Measurements from ENCODE around the gene THSD7B. TPM values are rescaled to one million over a fixed set of nuclear protein-coding genes. Genes with fewer than 3 reads are reported as not detected.

THSD7B gene
- total and polyA plus RNA-seq, 2 of the 13 experiments (the other 11 are each of a cell fraction or from before 2014, with no cell fraction given): 0.02 TPM; not detected in 1

DNA sequence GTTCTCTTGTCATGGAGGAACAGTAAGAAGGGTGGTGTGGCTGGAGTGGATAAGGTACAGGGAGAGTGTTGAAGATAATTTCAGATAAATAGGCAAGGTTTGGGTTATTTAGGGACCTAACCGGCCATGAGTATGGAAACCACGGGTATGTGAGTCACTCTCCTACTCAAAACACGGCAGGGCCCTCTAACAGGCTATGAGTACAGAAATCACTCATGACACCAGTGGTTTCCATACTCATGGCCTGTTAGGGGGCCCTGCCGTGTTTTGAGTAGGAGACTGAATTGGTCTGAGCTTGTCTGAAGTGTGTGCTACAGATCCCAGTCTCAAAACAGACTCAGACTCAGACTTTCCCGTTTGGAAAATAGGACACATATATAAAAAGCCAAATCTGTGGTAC is 770.6 kb downstream of the THSD7B start:
- TF ChIP-seq ZFP62 (CRISPR knock-in tag; IDR thresholded peaks at IDR 0.05) (no peak), HDAC2 (CRISPR knock-in tag; IDR thresholded peaks at IDR 0.05) (no peak), NCOA5 (CRISPR knock-in tag; IDR thresholded peaks at IDR 0.05) (no peak), ZNF24 (IDR thresholded peaks at IDR 0.05) (no peak), ZKSCAN8 (CRISPR knock-in tag; IDR thresholded peaks at IDR 0.05; ENCODE audit: borderline replicate concordance) (no peak), ZNF350 (CRISPR knock-in tag; IDR thresholded peaks at IDR 0.05; ENCODE audit: borderline replicate concordance, low read depth) (no peak), RAD21 (CRISPR knock-in tag; IDR thresholded peaks at IDR 0.05) (no peak), ZNF556 (CRISPR knock-in tag; IDR thresholded peaks at IDR 0.05; ENCODE audit: borderline replicate concordance) (no peak), ZNF652 (CRISPR knock-in tag; IDR thresholded peaks at IDR 0.05; ENCODE audit: borderline replicate concordance, low read depth) (no peak), NFKB2 (CRISPR knock-in tag; IDR thresholded peaks at IDR 0.05; ENCODE audit: borderline replicate concordance) (no peak)
- TF ChIP-seq, protein P1, sequence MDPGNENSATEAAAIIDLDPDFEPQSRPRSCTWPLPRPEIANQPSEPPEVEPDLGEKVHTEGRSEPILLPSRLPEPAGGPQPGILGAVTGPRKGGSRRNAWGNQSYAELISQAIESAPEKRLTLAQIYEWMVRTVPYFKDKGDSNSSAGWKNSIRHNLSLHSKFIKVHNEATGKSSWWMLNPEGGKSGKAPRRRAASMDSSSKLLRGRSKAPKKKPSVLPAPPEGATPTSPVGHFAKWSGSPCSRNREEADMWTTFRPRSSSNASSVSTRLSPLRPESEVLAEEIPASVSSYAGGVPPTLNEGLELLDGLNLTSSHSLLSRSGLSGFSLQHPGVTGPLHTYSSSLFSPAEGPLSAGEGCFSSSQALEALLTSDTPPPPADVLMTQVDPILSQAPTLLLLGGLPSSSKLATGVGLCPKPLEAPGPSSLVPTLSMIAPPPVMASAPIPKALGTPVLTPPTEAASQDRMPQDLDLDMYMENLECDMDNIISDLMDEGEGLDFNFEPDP (CRISPR knock-in tag; conservative IDR thresholded peaks at IDR 0.05): no peak
- TF ChIP-seq, protein P2, sequence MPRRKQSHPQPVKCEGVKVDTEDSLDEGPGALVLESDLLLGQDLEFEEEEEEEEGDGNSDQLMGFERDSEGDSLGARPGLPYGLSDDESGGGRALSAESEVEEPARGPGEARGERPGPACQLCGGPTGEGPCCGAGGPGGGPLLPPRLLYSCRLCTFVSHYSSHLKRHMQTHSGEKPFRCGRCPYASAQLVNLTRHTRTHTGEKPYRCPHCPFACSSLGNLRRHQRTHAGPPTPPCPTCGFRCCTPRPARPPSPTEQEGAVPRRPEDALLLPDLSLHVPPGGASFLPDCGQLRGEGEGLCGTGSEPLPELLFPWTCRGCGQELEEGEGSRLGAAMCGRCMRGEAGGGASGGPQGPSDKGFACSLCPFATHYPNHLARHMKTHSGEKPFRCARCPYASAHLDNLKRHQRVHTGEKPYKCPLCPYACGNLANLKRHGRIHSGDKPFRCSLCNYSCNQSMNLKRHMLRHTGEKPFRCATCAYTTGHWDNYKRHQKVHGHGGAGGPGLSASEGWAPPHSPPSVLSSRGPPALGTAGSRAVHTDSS (CRISPR knock-in tag; conservative IDR thresholded peaks at IDR 0.05): no peak
- CTCF ChIA-PET (ENCODE audit: low intra/inter-chr PET ratio, low total read pairs): no interaction called here
- intact Hi-C loops (cut with micrococcal nuclease; ENCODE audit: unreplicated experiment) (no loop called here), in situ Hi-C loops (cut with HindIII; ENCODE audit: extremely low pct_ligation_motif_present, low pct_unique_long_range_greater_than_20kb) (no loop called here)
- no peak overlapping the region for H3K9ac ChIP-seq (ENCODE audit: insufficient read depth, low read depth, low read length)
- no peaks in the 10 kb centered on the region for H3K79me2 ChIP-seq (ENCODE audit: insufficient read depth, low read length)
- ATAC-seq (no peak), FAIRE-seq (no peak), DNase-seq (ENCODE audit: low spot score) (no peak)
- BruUV-seq (replicated peaks): no TSS peak
- no peaks in the 10 kb centered on the region for H3K27me3 ChIP-seq (ENCODE audit: control insufficient read depth in 1 of 2, insufficient read depth in 2 of 2, low read length in 2 of 2)
- 8% methylated on average over 5 of the region's 5 CpGs for WGBS (ENCODE audit: low lambda C conversion rate)
- no peaks in the 10 kb centered on the region for H3K36me3 ChIP-seq (replicated peaks in 1 of 2; ENCODE audit: control insufficient read depth in 1 of 2, insufficient read depth in 2 of 2, low read length in 2 of 2)
- no peaks in the 10 kb centered on the region for H3K4me1 ChIP-seq (ENCODE audit: insufficient read depth, low read length)
- no peaks in the 10 kb centered on the region for H4K20me1 ChIP-seq (ENCODE audit: insufficient read depth, low read length)
- no peak overlapping the region for H3K27ac ChIP-seq (ENCODE audit: extremely low read length, insufficient read depth, low read length)
- H3K4me2 ChIP-seq (ENCODE audit: low read depth, low read length): no peak overlapping the region
- no peak overlapping the region for H3K4me3 ChIP-seq (replicated peaks in 1 of 3; ENCODE audit: insufficient read depth in 1 of 3, low read depth in 2 of 3, low read length in 3 of 3)
- no peaks in the 10 kb centered on the region for H3K9me3 ChIP-seq (ENCODE audit: low read length)
- POLR2A ChIA-PET: no interaction called here
- H2AFZ ChIP-seq (ENCODE audit: low read length): no peak overlapping the region

Data from HepG2 (cell line).